Measurements from ENCODE around the gene SPTB.
"Not testable (repeated sequence)": the region's sequence is repeated elsewhere in the genome, so short reads cannot be mapped to it uniquely, and the experiment has no call there.

The SPTB gene

DNA sequence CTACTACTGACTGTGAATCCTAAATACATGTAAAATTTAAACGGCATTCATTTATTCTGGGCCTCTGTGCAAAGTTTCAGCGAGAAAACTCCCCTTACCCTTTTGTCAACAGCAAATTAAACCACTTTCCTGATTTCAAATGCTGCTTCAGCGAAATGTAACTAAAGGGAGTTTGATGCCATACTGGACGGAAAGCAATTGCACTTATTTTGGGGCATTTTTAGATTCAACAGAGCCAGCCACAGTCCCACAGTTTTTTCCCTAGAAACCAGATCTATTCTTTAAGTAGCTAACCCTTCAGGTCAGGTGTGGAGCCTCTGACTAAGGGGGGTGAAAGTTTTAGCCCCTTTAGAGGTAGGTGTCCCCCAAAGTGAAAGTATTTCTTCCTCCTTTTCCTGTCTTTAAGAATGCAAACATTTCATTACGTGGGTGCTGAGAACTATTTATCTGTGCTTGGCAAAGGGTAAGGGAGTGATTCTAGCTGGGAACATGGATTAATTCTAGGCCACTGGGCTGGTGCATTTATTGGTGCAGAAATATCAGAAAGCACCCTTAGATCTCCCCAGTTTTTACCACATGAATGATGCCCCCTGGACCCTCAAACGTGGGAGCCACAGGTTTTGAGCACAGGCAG, 72.7 kb downstream of the SPTB start:
- Mint-ChIP-seq H3K27me3 (no peaks in the 10 kb centered on the region), H3K4me3 (no peak overlapping the region), H3K27ac (no peak overlapping the region), H3K36me3 (ENCODE audit: low read depth) (no peaks in the 10 kb centered on the region), H3K9me3 (no peaks in the 10 kb centered on the region), H3K4me1 (ENCODE audit: low read depth) (no peaks in the 10 kb centered on the region)
- no peak for DNase-seq

- H3K27ac Mint-ChIP-seq = no peak overlapping the region
- no peaks in the 10 kb centered on the region for H3K9me3 Mint-ChIP-seq
- no peaks in the 10 kb centered on the region for H3K36me3 Mint-ChIP-seq (ENCODE audit: low read depth)
- no peaks in the 10 kb centered on the region for H3K4me1 Mint-ChIP-seq (ENCODE audit: low read depth)
- no peak for DNase-seq
- H3K27me3 Mint-ChIP-seq = no peaks in the 10 kb centered on the region
- H3K4me3 Mint-ChIP-seq = no peak overlapping the region
These were observed 73.4 kb downstream of the SPTB start for GRCh38 chr14:64806202-64806861.

DNA sequence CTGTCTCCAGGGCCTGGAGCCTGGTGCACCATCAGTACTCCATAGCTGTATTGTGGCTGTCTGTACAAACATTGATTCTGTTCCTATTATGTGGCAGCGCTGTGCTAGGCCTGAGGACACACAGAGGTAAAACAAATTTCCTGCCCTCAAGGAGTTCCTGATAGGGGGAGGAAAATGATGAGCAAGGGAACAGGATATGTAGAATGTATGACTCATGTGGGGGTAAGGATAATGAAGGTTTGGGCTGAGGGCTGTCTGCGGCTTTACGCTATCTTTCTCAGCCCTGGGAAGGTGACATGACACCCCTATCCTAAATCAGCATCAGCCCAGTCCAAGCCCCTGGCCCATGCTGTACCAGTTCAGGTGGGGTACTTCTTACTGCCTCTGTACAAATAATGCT, 74.1 kb downstream of the SPTB start:
- DNase-seq; H3K27me3 Mint-ChIP-seq; H3K36me3 Mint-ChIP-seq (ENCODE audit: low read depth); H3K9me3 Mint-ChIP-seq; H3K4me1 Mint-ChIP-seq (ENCODE audit: low read depth); H3K27ac Mint-ChIP-seq; H3K4me3 Mint-ChIP-seq: not testable (repeated sequence)

DNA sequence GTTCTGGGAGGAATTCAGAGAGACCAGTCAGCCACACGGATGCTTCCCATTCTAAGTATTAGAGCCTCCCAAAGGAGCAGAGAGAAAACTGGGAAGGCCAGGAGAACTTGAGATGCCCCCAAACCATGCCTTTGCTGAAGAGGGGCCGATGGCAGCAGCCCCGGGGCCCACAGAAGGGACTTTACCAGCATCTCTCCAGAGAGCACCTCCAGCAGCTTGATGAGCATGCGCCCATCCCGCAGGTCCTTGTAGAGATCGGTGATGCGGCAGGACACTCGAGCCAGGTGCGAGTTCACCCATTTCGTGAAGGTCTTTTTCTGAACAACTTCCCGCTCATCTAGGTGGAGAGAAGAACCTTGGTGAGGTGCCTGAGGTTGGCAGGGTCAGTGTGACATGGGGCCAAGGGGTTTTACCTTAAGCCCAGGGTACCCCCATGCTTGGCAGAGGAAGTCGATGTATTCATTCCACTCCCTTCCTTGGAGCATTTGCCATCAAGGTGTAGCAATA, 74.9 kb downstream of the SPTB start:
- Mint-ChIP-seq H3K4me1 (ENCODE audit: low read depth) (no peaks in the 10 kb centered on the region), H3K27me3 (no peaks in the 10 kb centered on the region), H3K36me3 (ENCODE audit: low read depth) (no peaks in the 10 kb centered on the region), H3K9me3 (no peaks in the 10 kb centered on the region), H3K4me3 (no peak overlapping the region), H3K27ac (no peak overlapping the region)
- no peak for DNase-seq

DNA sequence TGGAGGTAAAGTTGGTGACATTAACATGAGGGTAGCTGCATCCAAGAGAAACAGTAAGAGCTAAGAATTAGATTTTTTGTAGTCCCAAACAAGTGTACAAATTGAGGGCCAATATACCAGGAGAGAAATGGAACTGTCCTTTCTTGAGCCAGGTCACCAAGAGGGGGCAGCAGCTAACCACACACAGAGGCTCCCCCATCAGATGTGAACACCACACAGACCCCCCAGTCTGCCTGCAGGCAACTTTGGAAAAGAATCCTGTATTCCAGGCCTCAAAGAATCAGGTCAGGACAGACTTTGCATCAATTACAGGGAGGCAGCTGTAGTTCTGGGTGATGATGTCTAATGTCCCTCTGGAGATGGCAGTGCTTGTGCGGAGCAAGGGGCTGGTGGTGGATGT, 77.9 kb downstream of the SPTB start:
- Mint-ChIP-seq H3K27me3 (no peaks in the 10 kb centered on the region), H3K36me3 (ENCODE audit: low read depth) (no peaks in the 10 kb centered on the region), H3K4me3 (no peak overlapping the region), H3K27ac (no peak overlapping the region), H3K9me3 (no peaks in the 10 kb centered on the region), H3K4me1 (ENCODE audit: low read depth) (no peaks in the 10 kb centered on the region)
- DNase-seq = no peak

- H3K9me3 Mint-ChIP-seq = no peaks in the 10 kb centered on the region
- H3K36me3 Mint-ChIP-seq (ENCODE audit: low read depth) = no peaks in the 10 kb centered on the region
- DNase-seq = no peak
- no peak overlapping the region for H3K4me3 Mint-ChIP-seq
- H3K27me3 Mint-ChIP-seq = no peaks in the 10 kb centered on the region
- H3K4me1 Mint-ChIP-seq (ENCODE audit: low read depth) = no peaks in the 10 kb centered on the region
- H3K27ac Mint-ChIP-seq = no peak overlapping the region
These were observed 78.7 kb downstream of the SPTB start for GRCh38 chr14:64801046-64801445.

DNA sequence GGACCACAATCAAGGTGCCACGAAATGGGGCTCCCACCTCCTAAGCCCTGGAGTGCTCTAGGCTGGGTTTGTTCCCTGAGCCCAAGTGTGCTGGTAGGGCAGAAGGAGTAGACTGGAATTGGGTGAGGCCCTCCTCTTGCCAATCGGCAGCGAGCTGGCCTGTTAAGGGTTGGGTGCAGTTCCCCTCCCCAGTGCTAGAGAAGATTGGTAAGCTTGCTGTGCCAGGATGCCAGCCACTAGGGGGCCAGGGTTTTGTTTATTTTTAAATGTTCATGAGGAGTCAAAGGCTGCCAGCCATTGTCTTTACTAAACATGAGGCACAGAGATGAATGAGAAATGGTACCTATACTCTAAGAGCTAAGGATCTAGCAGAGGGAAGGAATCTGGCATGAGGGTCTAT, 79.7 kb downstream of the SPTB start:
- Mint-ChIP-seq H3K27ac (no peak overlapping the region), H3K9me3 (no peaks in the 10 kb centered on the region), H3K36me3 (ENCODE audit: low read depth) (no peaks in the 10 kb centered on the region), H3K4me1 (ENCODE audit: low read depth) (no peaks in the 10 kb centered on the region), H3K4me3 (no peak overlapping the region), H3K27me3 (no peaks in the 10 kb centered on the region)
- no peak for DNase-seq

- H3K36me3 Mint-ChIP-seq (ENCODE audit: low read depth) = no peaks in the 10 kb centered on the region
- H3K9me3 Mint-ChIP-seq = no peaks in the 10 kb centered on the region
- no peak for DNase-seq
- H3K4me3 Mint-ChIP-seq = no peak overlapping the region
- no peaks in the 10 kb centered on the region for H3K27me3 Mint-ChIP-seq
- H3K27ac Mint-ChIP-seq = no peak overlapping the region
- H3K4me1 Mint-ChIP-seq (ENCODE audit: low read depth) = no peaks in the 10 kb centered on the region
These were observed 80.2 kb downstream of the SPTB start for GRCh38 chr14:64799555-64799954.

DNA sequence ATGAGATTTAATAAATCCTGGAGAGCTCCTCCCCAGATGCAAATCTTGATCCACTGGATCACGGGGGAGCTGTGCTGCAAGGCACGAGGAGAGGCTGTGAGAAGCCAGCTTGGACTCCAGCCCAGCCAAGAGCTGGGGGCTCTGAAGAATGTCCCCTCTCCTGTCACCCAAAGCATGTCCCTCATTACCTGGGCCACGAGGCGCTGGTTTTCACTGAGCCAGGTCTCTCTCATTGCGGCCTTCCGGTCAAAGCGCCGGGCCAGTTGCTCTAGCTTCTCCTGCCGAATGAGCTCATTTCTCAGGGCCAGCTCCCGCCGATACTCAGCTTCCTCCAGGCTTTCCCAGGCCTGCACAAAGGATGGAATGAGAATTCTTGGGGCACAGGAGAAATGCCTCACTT, 83.3 kb downstream of the SPTB start:
- Mint-ChIP-seq H3K36me3 (ENCODE audit: low read depth) (no peaks in the 10 kb centered on the region), H3K9me3 (no peaks in the 10 kb centered on the region), H3K4me3 (no peak overlapping the region), H3K27ac (no peak overlapping the region), H3K4me1 (ENCODE audit: low read depth) (peaks cover 4% of the 10 kb centered on the region), H3K27me3 (no peaks in the 10 kb centered on the region)
- no peak for DNase-seq

GRCh38 chr14:64795921-64796320, 83.8 kb downstream of the SPTB start:
- Mint-ChIP-seq H3K4me3 (no peak overlapping the region), H3K4me1 (ENCODE audit: low read depth) (peaks cover 4% of the 10 kb centered on the region), H3K27me3 (no peaks in the 10 kb centered on the region), H3K27ac (no peak overlapping the region), H3K9me3 (no peaks in the 10 kb centered on the region), H3K36me3 (ENCODE audit: low read depth) (no peaks in the 10 kb centered on the region)
- DNase-seq = no peak

GRCh38 chr14:64795211-64795610, 84.5 kb downstream of the SPTB start:
- no peak overlapping the region for H3K27ac Mint-ChIP-seq
- H3K9me3 Mint-ChIP-seq = no peaks in the 10 kb centered on the region
- H3K36me3 Mint-ChIP-seq (ENCODE audit: low read depth) = no peaks in the 10 kb centered on the region
- peaks cover 4% of the 10 kb centered on the region for H3K4me1 Mint-ChIP-seq (ENCODE audit: low read depth)
- H3K4me3 Mint-ChIP-seq = no peak overlapping the region
- no peaks in the 10 kb centered on the region for H3K27me3 Mint-ChIP-seq
- no peak for DNase-seq

- peaks cover 4% of the 10 kb centered on the region for H3K4me1 Mint-ChIP-seq (ENCODE audit: low read depth)
- H3K27ac Mint-ChIP-seq = no peak overlapping the region
- no peaks in the 10 kb centered on the region for H3K27me3 Mint-ChIP-seq
- no peaks in the 10 kb centered on the region for H3K36me3 Mint-ChIP-seq (ENCODE audit: low read depth)
- no peak overlapping the region for H3K4me3 Mint-ChIP-seq
- H3K9me3 Mint-ChIP-seq = no peaks in the 10 kb centered on the region
- DNase-seq = no peak
These were observed 86.7 kb downstream of the SPTB start for GRCh38 chr14:64792871-64793560.

GRCh38 chr14:64792231-64792630, 87.5 kb downstream of the SPTB start:
- Mint-ChIP-seq H3K9me3 (no peaks in the 10 kb centered on the region), H3K36me3 (ENCODE audit: low read depth) (no peaks in the 10 kb centered on the region), H3K4me3 (no peak overlapping the region), H3K27me3 (no peaks in the 10 kb centered on the region), H3K27ac (no peak overlapping the region), H3K4me1 (ENCODE audit: low read depth) (peaks cover 4% of the 10 kb centered on the region)
- no peak for DNase-seq

DNA sequence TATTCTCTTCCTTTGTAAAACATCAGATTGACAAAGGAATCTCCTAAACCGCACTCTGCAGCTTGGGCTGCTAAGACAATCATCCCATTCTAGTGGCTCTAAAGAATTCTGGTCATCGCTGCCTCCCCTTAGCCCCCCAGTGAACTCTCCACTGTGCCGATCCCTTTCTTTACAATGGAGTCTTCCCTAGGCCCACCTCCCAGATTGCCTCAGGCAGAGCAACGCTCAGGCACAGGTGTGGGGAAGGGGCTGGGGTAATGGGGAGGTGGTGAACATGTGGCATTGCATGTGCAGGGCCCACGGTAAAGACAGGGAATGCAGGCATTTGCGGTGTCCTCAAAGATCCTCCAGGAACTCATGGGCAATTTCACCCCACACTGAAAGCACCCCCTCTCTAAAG, 89.2 kb downstream of the SPTB start:
- Mint-ChIP-seq H3K36me3 (ENCODE audit: low read depth) (no peaks in the 10 kb centered on the region), H3K27me3 (no peaks in the 10 kb centered on the region), H3K9me3 (no peaks in the 10 kb centered on the region), H3K4me1 (ENCODE audit: low read depth) (peaks cover 4% of the 10 kb centered on the region), H3K27ac (no peak overlapping the region), H3K4me3 (no peak overlapping the region)
- DNase-seq = no peak

DNA sequence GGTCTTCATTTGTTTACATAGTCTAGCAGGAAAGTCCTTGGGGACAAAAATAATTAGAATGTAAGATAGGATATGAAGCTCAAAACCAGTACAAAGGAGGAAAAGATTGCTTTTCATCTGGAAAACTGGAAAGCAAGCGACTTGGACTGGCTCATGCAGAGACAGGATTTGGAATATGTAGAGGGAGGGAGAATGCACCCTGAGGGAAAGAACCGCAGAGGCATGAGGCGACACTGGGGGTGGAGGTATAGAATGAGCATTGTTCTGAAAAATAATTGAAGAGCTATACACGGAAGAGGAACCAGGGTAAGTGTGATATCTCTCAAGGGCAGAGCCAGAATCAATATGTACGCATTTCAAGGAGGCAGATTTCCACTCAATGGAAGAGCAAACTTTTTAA, 90.0 kb downstream of the SPTB start:
- Mint-ChIP-seq H3K4me1 (ENCODE audit: low read depth) (peaks cover 4% of the 10 kb centered on the region), H3K36me3 (ENCODE audit: low read depth) (no peaks in the 10 kb centered on the region), H3K4me3 (no peak overlapping the region), H3K27ac (no peak overlapping the region), H3K27me3 (no peaks in the 10 kb centered on the region), H3K9me3 (no peaks in the 10 kb centered on the region)
- no peak for DNase-seq
